ENCODE results near the gene CELA3B.
A peak's percentile ranks its signal among the peaks of the same experiment; 100 is the strongest.

GRCh38 chr1:21955501-21956281 lies 21.1 kb upstream of the CELA3B start:
- TF ChIP-seq CTCF (tag by site-specific recombination; IDR thresholded peaks at IDR 0.05) (no peak), ZNF18 (tag by site-specific recombination; IDR thresholded peaks at IDR 0.05) (0 out of 2 replicates have a peak, but pooled peaks have one; percentile 11), ZBTB11 (tag by site-specific recombination; conservative IDR thresholded peaks at IDR 0.05; ENCODE audit: low read depth) (no peak), ZNF366 (tag by site-specific recombination; conservative IDR thresholded peaks at IDR 0.05) (no peak), ZNF140 (tag by site-specific recombination; IDR thresholded peaks at IDR 0.05) (no peak), ZNF350 (tag by site-specific recombination; IDR thresholded peaks at IDR 0.05) (no peak), SETDB1 (IDR thresholded peaks at IDR 0.05; ENCODE audit: insufficient read length, low read length) (no peak), ZBTB7A (tag by site-specific recombination; IDR thresholded peaks at IDR 0.05; ENCODE audit: low read depth) (no peak), ZBTB26 (tag by site-specific recombination; optimal IDR thresholded peaks at IDR 0.05) (no peak)
- TF ChIP-seq, protein P1, sequence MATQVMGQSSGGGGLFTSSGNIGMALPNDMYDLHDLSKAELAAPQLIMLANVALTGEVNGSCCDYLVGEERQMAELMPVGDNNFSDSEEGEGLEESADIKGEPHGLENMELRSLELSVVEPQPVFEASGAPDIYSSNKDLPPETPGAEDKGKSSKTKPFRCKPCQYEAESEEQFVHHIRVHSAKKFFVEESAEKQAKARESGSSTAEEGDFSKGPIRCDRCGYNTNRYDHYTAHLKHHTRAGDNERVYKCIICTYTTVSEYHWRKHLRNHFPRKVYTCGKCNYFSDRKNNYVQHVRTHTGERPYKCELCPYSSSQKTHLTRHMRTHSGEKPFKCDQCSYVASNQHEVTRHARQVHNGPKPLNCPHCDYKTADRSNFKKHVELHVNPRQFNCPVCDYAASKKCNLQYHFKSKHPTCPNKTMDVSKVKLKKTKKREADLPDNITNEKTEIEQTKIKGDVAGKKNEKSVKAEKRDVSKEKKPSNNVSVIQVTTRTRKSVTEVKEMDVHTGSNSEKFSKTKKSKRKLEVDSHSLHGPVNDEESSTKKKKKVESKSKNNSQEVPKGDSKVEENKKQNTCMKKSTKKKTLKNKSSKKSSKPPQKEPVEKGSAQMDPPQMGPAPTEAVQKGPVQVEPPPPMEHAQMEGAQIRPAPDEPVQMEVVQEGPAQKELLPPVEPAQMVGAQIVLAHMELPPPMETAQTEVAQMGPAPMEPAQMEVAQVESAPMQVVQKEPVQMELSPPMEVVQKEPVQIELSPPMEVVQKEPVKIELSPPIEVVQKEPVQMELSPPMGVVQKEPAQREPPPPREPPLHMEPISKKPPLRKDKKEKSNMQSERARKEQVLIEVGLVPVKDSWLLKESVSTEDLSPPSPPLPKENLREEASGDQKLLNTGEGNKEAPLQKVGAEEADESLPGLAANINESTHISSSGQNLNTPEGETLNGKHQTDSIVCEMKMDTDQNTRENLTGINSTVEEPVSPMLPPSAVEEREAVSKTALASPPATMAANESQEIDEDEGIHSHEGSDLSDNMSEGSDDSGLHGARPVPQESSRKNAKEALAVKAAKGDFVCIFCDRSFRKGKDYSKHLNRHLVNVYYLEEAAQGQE (tag by site-specific recombination; IDR thresholded peaks at IDR 0.05): peak; percentile 66

Data from HEK293 (cell line).